ENCODE results near the gene RPTOR.

The RPTOR gene

DNA sequence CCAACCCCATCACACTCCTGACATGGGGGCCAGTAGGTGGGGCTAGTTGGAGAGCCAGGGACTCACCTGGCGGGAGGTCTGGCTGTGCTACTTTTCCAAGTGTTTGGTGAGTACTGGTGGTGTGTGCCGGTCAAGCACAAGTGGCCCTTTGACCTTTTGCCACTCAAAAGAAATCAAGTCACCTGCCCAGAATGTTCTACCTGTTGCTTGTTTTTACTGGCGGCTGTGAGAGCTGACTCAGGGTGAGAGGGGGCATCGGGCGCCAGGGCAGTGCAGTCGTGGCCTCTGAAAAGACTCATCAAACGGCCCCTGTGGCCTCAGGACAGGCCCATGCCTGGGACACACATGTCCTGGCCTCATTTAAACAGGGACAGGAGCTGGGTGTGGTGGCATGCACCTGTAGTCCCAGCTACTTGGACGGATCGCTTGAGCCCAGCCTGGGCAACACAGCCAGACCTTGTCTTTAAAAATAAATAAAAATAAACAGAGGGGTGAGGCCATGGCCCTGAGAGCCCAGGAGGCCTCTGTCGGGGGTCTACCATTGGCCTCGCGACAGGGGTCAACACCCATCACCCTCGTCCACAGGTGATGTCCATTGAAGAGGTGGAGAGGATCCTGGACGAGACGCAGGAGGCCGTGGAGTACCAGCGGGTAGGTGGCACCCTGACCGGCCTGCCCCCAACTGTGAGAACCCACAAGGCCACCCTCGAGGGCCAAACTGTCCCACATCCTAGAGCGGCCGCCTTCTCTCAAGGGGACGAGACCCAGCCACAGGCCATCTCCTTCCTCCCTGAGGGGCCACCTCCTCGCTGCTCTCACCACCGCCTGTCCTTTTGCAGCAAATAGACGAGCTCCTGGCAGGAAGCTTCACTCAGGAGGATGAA is 452.0 kb downstream of the RPTOR start:
- no peak for FAIRE-seq

GRCh38 chr17:80997424-80998117 is 452.9 kb downstream of the RPTOR start:
- no peak for FAIRE-seq

GRCh38 chr17:80998118-80998747 is 453.6 kb downstream of the RPTOR start:
- FAIRE-seq: no peak

DNA sequence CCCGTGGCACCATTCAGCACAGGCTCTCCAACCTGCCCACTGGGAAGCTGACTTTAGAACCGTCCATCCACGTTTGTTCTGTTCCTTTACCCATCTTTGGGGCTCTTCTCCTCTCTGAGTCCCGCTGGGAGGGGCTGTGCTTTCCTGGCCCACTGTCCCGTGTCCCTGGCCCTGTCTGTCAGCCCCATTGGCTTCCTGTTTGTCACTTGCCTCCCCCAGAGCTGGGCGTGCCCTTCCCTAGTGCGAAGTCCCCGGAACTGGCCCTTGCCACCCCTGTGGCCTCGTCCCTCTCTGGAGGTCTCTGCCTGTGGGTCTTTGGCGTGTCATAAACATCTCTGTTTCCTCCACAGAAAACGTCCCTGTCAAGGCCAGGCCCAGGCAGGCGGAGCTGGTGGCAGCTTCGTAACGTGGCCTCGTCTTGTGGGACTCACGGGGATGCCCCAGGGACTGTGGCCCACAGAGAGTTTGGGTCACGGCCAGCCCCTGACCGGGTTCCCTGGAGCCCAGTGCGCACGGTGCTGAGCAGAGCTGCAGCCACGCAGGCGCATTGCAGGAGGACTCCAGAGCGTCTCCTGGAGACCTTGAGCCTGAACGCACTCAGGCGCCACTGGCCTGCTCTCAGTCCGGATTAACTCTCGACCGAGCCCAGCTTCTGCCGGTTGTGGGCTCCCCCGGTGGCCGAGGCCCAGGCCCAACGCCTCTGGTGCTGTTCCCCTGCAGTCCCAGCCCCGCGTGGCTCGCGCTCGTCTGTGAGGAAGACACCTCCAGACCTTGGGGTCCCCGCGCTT is 454.3 kb downstream of the RPTOR start:
- FAIRE-seq: no peak

- no peak for FAIRE-seq
Measured at GRCh38 chr17:80999536-81000333, 455.1 kb downstream of the RPTOR start.

DNA sequence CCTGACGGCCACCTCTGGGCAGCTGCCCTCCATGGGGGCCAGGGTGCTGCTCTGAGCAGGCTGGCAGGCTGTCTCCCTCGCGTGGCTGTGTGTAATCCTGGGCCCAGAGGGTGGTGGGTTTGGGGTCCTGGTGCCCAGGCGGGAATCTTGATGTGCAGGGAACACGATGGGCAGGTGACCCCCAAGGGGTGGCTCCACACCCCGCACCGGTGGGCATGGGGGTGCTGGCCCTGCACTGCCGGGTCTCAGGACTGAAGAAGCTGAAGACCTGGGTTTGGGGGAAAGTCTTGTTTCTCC is 455.6 kb downstream of the RPTOR start:
- no peak for FAIRE-seq

DNA sequence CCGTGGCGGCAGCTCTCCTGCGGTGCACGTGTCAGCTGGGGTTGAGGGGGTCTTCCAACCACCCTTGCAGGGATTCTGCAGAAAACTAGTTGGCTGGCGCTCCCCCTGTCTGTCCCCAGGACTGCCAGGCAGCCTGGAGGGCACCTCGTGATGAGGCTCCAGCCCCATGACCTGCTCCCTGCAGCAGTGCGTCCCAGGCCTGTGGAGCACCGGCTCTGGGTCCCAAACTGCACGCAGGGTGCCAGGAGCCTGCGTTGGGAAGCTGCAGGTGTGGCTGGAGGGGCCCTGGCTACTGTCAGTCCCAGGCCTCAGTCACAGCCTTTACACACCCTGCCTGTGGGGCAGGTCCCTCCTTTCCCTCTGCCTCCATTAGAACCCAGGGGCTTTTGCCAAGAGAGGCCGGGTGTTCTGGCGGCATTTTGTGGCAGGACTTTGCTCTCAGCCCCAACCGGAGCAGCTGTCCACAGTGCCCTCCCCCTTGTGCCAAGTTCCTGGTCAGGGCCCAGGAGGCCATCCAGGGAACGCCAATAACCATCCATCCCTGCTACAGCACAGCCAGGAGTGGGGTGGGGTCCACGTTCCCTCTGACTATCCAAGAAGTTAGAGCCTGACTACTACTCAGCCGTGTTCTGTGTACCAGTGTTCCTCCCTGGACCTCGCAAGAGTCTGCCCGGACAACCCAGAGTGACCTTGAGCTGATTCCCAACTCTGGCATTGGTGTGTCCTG is 456.2 kb downstream of the RPTOR start:
- no peak for FAIRE-seq

DNA sequence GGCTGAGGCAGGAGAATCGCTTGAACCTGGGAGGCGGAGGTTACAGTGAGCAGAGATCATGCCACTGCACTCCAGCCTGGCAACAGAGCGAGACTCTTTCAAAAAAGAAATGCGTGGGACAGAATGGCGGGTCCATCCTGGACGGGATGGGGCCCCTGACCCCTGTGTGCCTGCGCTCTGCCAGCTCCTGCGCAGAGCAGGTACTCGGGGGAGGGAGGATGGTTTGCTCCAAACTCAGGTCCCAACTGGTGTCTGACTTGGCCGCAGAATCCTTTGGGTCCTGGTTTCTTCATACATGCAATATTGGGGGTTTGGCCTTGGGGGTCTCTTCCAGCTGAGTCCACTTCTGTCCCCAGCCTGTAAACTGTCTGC is 457.4 kb downstream of the RPTOR start:
- FAIRE-seq: no peak

- FAIRE-seq: no peak
Measured at GRCh38 chr17:81002409-81003361, 458.0 kb downstream of the RPTOR start.

GRCh38 chr17:81003711-81004475 is 459.3 kb downstream of the RPTOR start:
- no peak for FAIRE-seq

DNA sequence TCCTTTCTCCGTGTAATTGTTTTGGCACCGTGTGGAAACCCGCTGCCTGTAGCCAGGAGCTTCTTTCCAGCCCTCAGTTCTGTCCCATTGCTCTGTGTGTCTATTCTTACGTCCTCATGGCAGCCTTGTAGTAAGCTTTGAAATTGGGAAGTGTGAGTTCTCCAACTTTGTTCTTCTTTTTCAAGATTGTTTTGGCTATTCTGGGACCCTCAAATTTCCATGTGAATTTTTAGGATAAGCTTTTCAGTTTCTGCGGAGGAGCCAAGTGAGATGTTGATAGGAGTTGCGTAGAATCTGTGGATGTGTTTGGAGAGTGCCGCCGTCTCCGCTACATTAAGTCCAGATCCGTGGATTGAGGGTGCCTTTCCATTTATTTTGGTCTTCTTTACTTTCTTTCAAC is 462.3 kb downstream of the RPTOR start:
- FAIRE-seq: no peak

GRCh38 chr17:81008140-81008539 is 463.5 kb downstream of the RPTOR start:
- FAIRE-seq: no peak

DNA sequence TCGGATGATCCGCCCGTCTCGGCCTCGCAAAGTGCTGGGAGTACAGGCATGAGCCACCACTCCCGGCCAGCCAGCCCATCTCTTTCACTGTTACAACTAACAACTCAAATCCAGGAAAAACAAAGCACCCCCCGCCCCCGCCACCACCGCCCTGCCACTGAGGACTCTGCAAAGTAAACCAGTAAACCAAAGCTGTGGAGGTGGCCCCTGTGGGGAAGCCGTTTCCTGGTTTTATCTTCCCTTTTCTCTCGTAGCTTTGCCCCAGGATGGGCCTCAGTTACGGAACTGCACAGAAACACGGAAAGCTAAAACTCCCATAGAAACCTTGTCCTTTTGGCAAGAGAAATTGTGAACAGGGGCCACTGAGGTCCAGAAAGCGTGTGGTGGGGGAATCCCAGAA is 464.5 kb downstream of the RPTOR start:
- no peak for FAIRE-seq

GRCh38 chr17:81010935-81011334 is 466.3 kb downstream of the RPTOR start:
- FAIRE-seq: no peak

DNA sequence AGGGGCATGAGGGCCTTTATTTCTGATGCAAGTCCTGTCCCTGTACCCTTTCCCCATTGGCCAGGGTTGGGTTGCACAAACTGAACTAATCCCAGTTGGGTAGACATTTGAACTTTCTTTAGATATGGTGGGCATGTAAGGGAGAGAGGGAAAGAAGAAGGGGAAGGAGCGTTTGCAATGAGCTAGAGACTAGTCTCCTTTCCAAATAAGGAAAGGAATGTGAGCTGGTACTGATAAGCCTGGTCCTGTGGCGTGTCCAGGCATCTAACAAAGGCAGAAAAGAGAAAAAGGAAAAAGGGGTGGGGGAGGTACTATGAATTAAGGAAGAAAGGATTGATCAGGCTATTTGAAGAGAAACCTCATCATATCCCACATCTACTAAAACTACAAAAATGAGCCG is 467.3 kb downstream of the RPTOR start:
- no peak for FAIRE-seq

DNA sequence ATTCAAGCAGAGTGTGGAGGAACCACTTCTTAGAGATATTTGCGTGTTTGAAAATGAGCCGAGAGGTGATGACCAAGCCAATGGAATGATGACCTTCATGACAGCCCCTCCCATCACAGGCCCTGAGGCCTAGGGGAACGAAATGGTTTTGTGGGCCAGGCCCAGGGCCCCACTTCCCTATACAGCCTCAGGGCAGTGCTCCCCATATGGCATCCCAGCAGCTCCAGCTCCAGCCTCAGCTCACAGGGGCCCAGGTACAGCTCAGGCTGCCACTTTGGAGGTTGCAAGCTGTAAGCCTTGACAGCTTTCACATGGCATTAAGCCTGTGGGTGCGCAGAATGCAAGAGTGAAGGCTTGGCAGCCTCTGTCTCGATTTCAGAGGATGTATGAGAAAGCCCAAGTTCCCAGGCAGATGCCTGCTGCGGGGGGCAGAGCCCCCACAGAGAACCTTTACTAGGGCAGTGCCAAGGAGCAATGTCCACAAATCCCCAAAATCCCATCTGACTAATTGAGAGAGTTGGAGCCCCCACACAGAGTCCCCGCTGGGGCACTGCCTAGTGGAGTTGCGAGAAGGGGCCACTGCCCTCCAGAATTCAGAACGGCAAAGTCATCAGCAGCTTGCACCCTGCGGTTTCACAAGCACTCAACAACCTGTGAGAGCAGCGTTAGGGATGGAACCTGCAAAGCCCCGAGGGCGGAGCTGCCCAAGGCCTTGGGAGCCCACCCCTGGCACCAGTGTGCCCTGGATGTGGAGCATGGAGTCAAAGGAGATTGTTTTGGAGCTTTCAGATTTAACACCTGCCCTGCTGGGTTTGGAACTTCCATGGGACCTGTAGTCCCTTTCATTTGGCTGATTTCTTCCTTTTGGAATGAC is 468.2 kb downstream of the RPTOR start:
- FAIRE-seq: no peak

- FAIRE-seq: no peak
Measured at GRCh38 chr17:81013642-81014041, 469.0 kb downstream of the RPTOR start.

GRCh38 chr17:81015136-81015535 is 470.5 kb downstream of the RPTOR start:
- FAIRE-seq: no peak
